Stimulated activated naive CD8-positive, alpha-beta T cell treated with anti-CD3 and anti-CD28 coated beads, Interleukin-15, Interleukin-2, amounts not matched to agents 100 ng/mL and 50 ng/mL, for 24 hours (primary cell): Measurements from ENCODE around the gene GIPC1.
"Not testable (repeated sequence)": the region's sequence is repeated elsewhere in the genome, so short reads cannot be mapped to it uniquely, and the experiment has no call there.

Experiments used
- H3K27ac Mint-ChIP-seq: one replicate; pipeline ENCODE4 v1.8.0; 2021; ENCODE audit warnings: mild to moderate bottlenecking, mixed read lengths
- H3K27me3 Mint-ChIP-seq: one replicate; pipeline ENCODE4 v1.8.0; 2021; ENCODE audit warnings: mixed read lengths
- H3K36me3 Mint-ChIP-seq: one replicate; pipeline ENCODE4 v1.8.0; 2021; ENCODE audit warnings: low read depth, mixed read lengths
- H3K4me1 Mint-ChIP-seq: one replicate; pipeline ENCODE4 v1.8.0; 2021; ENCODE audit warnings: low read depth, mixed read lengths
- H3K4me3 Mint-ChIP-seq: one replicate; pipeline ENCODE4 v1.8.0; 2021; ENCODE audit warnings: mild to moderate bottlenecking, mixed read lengths
- H3K9me3 Mint-ChIP-seq: one replicate; pipeline ENCODE4 v1.8.0; 2021; ENCODE audit warnings: mixed read lengths

Gene GIPC1

DNA sequence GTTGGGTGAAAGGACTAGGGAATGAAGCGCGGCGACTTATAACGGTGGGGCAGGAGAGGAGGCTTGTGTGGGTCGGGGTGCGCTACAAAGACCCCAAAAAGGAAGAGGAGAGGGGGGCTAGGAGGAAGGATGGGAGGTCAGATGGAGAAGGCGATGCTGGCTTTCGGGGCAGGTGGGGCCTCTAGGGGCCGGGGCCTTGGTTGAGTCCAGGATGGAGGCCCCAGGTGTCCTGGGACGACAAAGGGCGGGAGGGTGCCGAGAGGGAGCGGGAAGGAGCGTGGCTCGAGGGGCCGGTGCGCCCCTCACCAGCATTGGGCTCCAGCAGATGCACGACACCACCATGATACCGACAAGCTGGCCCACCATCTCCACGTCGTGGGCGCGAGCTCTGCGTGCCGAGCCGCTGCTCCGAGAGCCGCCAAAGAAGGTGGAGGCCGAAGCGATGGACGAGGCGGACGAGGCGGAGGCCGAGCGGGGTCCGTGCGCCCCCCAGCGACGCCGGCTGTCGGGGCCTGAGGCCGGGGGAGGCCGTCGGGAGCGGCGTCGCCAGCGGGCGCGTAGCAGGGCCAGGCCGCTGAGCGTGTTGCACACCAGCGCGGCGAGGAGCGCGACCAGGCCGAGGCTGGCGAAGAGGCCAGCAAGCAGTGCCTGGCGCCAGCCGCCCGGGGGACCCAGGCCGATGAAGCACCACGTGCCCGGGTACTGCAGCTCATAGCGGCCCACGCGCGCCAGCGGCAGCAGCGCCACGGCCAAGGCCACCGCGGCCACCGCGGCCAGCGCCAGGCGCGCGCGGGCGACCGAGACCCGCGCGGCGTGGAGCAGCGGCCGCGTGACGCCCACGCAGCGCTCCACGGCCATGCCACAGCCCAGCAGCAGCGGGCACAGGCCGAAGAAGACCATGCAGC lies 22.6 kb downstream of the GIPC1 start:
- Mint-ChIP-seq H3K27me3 (peaks cover 14% of the 10 kb centered on the region), H3K9me3 (no peaks in the 10 kb centered on the region), H3K27ac (no peak overlapping the region), H3K4me1 (peaks cover 28% of the 10 kb centered on the region), H3K4me3 (no peak overlapping the region), H3K36me3 (peaks cover 13% of the 10 kb centered on the region)

GRCh38 chr19:14472202-14472938 lies 23.6 kb downstream of the GIPC1 start:
- peaks cover 28% of the 10 kb centered on the region for H3K4me1 Mint-ChIP-seq
- H3K4me3 Mint-ChIP-seq = no peak overlapping the region
- H3K36me3 Mint-ChIP-seq = peaks cover 20% of the 10 kb centered on the region
- H3K27me3 Mint-ChIP-seq = peaks cover 14% of the 10 kb centered on the region
- no peaks in the 10 kb centered on the region for H3K9me3 Mint-ChIP-seq
- no peak overlapping the region for H3K27ac Mint-ChIP-seq

GRCh38 chr19:14471436-14472187 lies 24.3 kb downstream of the GIPC1 start:
- Mint-ChIP-seq H3K4me3 (no peak overlapping the region), H3K27ac (no peak overlapping the region), H3K9me3 (no peaks in the 10 kb centered on the region), H3K4me1 (peaks cover 26% of the 10 kb centered on the region), H3K27me3 (peaks cover 14% of the 10 kb centered on the region), H3K36me3 (peaks cover 20% of the 10 kb centered on the region)

DNA sequence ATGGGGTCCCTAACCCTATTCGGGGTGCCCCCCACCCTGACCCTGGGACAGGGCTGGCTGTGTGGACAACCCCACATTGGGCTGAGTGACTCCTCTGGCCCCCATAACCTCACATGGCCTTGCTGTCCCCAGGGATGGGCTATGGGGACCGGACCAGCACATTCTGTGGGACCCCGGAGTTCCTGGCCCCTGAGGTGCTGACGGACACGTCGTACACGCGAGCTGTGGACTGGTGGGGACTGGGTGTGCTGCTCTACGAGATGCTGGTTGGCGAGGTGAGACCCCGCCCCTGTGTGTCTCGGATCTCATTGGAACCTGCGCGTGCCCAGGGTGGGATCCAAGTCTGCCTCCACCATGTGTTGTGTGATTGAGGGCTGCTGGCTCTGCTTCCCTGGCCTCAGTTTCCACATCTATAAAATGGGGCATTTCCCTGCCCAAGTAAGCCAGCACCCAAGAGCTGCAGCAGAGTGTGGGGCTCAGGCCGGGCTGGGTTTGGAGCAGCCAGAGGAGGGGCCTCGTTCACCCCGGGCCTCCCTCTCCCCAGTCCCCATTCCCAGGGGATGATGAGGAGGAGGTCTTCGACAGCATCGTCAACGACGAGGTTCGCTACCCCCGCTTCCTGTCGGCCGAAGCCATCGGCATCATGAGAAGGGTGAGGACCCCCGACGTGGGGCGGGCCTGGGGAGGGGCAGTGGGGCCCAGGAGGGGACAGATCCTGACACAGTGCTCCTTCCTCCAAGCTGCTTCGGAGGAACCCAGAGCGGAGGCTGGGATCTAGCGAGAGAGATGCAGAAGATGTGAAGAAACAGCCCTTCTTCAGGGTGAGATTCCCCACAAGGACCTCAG lies 25.7 kb downstream of the GIPC1 start:
- Mint-ChIP-seq H3K27me3 (peaks cover 14% of the 10 kb centered on the region), H3K4me3 (no peak overlapping the region), H3K36me3 (peaks cover 25% of the 10 kb centered on the region), H3K27ac (no peak overlapping the region), H3K9me3 (no peaks in the 10 kb centered on the region), H3K4me1 (peaks cover 12% of the 10 kb centered on the region)

DNA sequence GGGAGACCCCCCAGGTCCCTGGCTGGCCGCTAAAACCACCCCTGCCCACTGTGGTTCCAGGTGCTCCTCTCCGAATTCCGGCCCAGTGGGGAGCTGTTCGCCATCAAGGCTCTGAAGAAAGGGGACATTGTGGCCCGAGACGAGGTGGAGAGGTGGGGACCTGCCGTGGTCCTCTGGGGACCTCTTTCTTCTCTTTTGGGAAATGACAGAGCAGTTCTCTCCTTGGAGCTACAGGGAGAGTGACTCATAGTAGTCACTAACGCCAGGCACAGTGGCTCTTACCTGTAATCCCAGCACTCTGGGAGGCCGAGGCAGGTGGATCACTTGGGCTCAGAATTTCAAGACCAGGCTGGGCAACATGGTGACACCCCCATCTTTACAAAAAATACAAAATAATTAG lies 28.1 kb downstream of the GIPC1 start:
- Mint-ChIP-seq H3K27me3 (peaks cover 2% of the 10 kb centered on the region), H3K36me3 (peaks cover 37% of the 10 kb centered on the region), H3K27ac (no peak overlapping the region), H3K4me1 (peaks cover 1% of the 10 kb centered on the region), H3K4me3 (no peak overlapping the region), H3K9me3 (no peaks in the 10 kb centered on the region)

DNA sequence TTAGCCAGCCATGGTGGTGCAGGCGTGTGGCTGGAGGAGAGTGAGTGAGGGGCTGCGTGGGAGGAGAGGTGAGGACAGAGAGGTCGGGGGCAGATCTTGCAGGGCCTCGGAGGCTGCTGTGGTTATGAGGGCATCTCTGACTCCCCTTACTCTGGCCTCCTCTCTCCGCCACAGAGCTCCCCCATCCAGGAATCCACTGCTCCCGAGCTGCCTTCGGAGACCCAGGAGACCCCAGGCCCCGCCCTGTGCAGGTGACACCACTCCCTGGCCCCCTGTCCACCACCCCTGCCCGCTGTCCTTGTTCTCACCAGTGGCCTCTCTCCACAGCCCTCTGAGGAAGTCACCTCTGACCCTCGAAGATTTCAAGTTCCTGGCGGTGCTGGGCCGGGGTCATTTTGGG lies 28.5 kb downstream of the GIPC1 start:
- Mint-ChIP-seq H3K4me3 (no peak overlapping the region), H3K27me3 (no peaks in the 10 kb centered on the region), H3K36me3 (peaks cover 42% of the 10 kb centered on the region), H3K4me1 (no peaks in the 10 kb centered on the region), H3K27ac (no peak overlapping the region), H3K9me3 (no peaks in the 10 kb centered on the region)

DNA sequence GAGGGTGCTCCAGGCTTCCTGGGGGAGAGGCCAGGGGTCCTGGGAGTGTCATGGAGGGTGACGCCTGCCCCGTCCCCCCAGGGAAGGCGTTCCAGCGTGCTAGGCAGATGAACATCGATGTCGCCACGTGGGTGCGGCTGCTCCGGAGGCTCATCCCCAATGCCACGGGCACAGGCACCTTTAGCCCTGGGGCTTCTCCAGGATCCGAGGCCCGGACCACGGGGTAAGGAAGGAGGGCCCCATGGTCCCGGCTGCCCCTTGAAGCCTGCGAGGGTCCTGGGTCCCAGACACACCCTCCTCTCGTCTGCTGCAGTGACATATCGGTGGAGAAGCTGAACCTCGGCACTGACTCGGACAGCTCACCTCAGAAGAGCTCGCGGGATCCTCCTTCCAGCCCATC lies 32.2 kb downstream of the GIPC1 start:
- Mint-ChIP-seq H3K36me3 (peaks cover 55% of the 10 kb centered on the region), H3K27me3 (no peaks in the 10 kb centered on the region), H3K9me3 (no peaks in the 10 kb centered on the region), H3K4me1 (peaks cover 10% of the 10 kb centered on the region), H3K27ac (no peak overlapping the region), H3K4me3 (no peak overlapping the region)

DNA sequence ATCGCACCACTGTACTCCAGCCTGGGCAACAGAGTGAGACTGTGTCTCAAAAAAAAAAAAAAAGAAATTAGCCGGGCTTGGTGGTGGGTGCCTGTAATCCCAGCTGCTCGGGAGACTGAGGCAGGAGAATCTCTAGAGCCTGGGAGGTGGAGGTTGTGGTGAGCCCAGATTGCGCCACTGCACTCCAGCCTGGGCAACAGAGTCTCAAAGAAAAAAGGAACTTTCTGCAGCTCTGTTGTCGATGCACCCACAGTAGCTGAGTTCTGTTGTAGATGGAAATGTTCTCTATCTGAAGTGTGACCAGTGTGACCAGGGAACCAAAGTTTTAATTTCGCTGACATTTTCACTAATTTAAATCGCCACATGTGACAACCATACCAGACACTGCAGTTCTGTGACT lies 33.5 kb downstream of the GIPC1 start:
- H3K36me3 Mint-ChIP-seq = peaks cover 46% of the 10 kb centered on the region
- not testable (repeated sequence) for H3K4me3 Mint-ChIP-seq, H3K4me1 Mint-ChIP-seq, H3K9me3 Mint-ChIP-seq, H3K27me3 Mint-ChIP-seq, H3K27ac Mint-ChIP-seq

DNA sequence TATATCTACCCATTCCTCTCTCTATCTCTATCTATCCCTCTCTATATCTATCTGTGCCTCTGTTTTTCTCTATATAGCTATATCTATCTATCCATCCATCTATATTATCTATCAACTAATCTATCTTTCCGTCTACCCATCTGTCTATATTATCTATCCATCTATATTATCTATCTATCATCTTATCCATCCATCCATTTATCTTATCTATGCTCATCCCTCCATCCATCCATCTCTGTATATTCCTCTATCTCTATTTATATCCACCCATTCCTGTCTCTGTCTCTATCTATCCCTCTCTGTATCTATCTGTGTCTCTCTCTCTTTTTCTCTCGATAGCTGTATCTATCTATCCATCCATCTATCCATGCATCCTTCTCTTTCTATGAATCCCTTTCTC lies 35.0 kb downstream of the GIPC1 start:
- Mint-ChIP-seq H3K4me1 (peaks cover 10% of the 10 kb centered on the region), H3K36me3 (peaks cover 45% of the 10 kb centered on the region), H3K4me3 (no peak overlapping the region), H3K27me3 (no peaks in the 10 kb centered on the region), H3K9me3 (no peaks in the 10 kb centered on the region), H3K27ac (no peak overlapping the region)

DNA sequence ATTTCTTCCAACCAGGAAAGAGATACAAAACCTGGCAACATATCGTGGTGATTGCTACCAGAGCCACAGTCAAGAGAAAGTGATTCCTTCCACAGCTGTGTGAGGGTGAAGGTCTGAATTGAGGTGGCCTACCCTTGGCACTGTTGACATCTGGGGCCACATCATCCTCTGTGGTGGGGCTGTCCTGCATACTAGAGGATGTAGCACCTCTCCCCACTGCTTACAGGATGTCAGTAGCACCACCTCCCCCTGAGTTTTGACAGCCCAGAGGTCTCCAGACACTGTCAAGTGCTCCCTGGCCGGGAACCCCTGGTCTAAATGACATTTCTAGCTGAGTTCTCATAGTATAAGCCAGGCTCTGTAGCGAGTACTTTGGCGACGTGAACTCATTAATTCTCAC lies 36.2 kb downstream of the GIPC1 start:
- Mint-ChIP-seq H3K36me3 (peaks cover 42% of the 10 kb centered on the region), H3K27ac (peak overlapping the region; percentile 47), H3K9me3 (no peaks in the 10 kb centered on the region), H3K4me1 (peaks cover 10% of the 10 kb centered on the region), H3K27me3 (no peaks in the 10 kb centered on the region), H3K4me3 (no peak overlapping the region)

GRCh38 chr19:14452303-14452702 lies 43.6 kb downstream of the GIPC1 start:
- Mint-ChIP-seq H3K36me3 (peaks cover 44% of the 10 kb centered on the region), H3K4me1 (peaks cover 13% of the 10 kb centered on the region)
- H3K27me3 Mint-ChIP-seq, H3K27ac Mint-ChIP-seq, H3K4me3 Mint-ChIP-seq, H3K9me3 Mint-ChIP-seq: not testable (repeated sequence)

DNA sequence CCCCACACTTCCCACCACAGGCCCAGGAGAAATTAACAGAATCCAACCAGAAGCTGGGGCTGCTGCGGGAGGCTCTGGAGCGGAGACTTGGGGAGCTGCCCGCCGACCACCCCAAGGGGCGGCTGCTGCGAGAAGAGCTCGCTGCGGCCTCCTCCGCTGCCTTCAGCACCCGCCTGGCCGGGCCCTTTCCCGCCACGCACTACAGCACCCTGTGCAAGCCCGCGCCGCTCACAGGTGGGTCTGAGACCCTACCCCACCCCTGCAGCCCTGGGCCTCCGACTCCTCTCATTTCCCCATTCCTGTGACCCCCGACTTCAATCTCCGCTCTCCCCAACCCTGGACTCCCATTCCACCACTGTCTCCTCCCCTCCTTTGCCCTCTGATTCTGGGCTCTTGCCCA lies 45.1 kb downstream of the GIPC1 start:
- no peak overlapping the region for H3K27ac Mint-ChIP-seq
- no peaks in the 10 kb centered on the region for H3K27me3 Mint-ChIP-seq
- H3K4me1 Mint-ChIP-seq = peaks cover 13% of the 10 kb centered on the region
- H3K4me3 Mint-ChIP-seq = no peak overlapping the region
- H3K36me3 Mint-ChIP-seq = peaks cover 53% of the 10 kb centered on the region
- no peaks in the 10 kb centered on the region for H3K9me3 Mint-ChIP-seq

DNA sequence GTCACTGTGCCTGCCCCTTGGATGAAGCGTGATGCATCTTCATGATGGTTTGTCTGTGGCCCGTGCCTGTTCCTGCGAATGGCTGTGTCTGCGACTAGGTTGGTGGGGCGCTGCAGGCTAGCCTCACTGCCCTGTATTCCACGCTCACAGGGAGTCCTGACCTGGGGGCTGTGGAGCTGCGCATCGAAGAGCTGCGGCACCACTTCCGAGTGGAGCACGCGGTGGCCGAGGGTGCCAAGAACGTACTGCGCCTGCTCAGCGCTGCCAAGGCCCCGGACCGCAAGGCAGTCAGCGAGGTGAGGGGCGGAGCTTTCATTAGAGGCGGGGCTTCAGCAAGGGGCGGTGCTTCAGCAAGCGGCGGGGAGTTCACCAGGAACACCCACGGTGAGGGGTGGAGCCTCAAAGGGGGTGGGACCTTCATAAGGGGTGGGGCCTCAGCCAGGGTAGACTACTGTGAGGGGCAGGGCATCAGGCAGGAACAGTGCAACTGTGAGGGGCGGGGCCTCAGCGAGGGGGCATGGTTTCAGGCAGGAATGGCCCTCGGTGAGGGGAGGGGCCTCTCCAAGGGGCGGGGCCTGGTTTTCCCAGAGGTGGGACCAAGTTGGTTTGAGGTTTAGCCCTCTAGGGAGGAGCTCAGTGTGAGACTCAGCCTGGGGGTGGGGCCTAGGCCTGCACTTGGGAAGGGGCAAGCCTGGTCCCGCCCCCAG lies 45.6 kb downstream of the GIPC1 start:
- Mint-ChIP-seq H3K9me3 (no peaks in the 10 kb centered on the region), H3K27ac (no peak overlapping the region), H3K36me3 (peaks cover 53% of the 10 kb centered on the region), H3K4me1 (peaks cover 13% of the 10 kb centered on the region), H3K4me3 (no peak overlapping the region), H3K27me3 (no peaks in the 10 kb centered on the region)

GRCh38 chr19:14449321-14449720 lies 46.6 kb downstream of the GIPC1 start:
- peaks cover 56% of the 10 kb centered on the region for H3K36me3 Mint-ChIP-seq
- H3K9me3 Mint-ChIP-seq = no peaks in the 10 kb centered on the region
- no peak overlapping the region for H3K4me3 Mint-ChIP-seq
- H3K27ac Mint-ChIP-seq = no peak overlapping the region
- H3K27me3 Mint-ChIP-seq = no peaks in the 10 kb centered on the region
- peaks cover 13% of the 10 kb centered on the region for H3K4me1 Mint-ChIP-seq
